NT2/D1 (cell line): ENCODE data around the gene SIGMAR1.

Source experiments
- YY1 ChIP-seq: IDR thresholded peaks from 2 replicates; pipeline ENCODE4 v1.6.1; 2011; ENCODE audit not compliant: insufficient read length, insufficient read depth
- ZNF274 ChIP-seq: IDR thresholded peaks from 2 replicates; pipeline ENCODE4 v1.6.1; 2011; ENCODE audit warnings: mild to moderate bottlenecking, low read depth, low read length

GRCh38 chr9:34591248-34591916 is 46.2 kb downstream of the SIGMAR1 start:
- TF ChIP-seq YY1 = no peak
- no peak for TF ChIP-seq ZNF274
